SK-N-MC (cell line): Measurements from ENCODE around the gene OOEP.

Experiments
- DNase-seq: peaks from one replicate; pipeline ENCODE4 v3.0.0-alpha.2; 2011; ENCODE audit warnings: low read depth, low spot score
- H3K27ac ChIP-seq: fragments of 200-600 bp; sonication (generic); 2 replicates; pipeline ENCODE4 v1.5.1; 2016; ENCODE audit warnings: mixed run types
- H3K36me3 ChIP-seq: fragments of 200-600 bp; sonication (generic); 2 replicates; pipeline ENCODE4 v1.6.1; 2017; ENCODE audit warnings: antibody characterized with exemption, low read length, mixed read lengths; ENCODE audit not compliant: insufficient read depth
- H3K4me3 ChIP-seq: fragments of 200-600 bp; sonication (generic); 2 replicates; pipeline ENCODE4 v1.5.1; 2016
- H3K9ac ChIP-seq: fragments of 200-600 bp; sonication (generic); 2 replicates; pipeline ENCODE4 v1.8.0; 2017; ENCODE audit warnings: mixed run types, mixed read lengths; ENCODE audit not compliant: insufficient read length
- H3K9me3 ChIP-seq: fragments of 200-600 bp; sonication (generic); 2 replicates; pipeline ENCODE4 v1.6.1; 2017; ENCODE audit warnings: low read depth, mild to moderate bottlenecking, antibody characterized with exemption, low read length, moderate library complexity, mixed read lengths
- EZH2 ChIP-seq: fragments of 200-600 bp; sonication (generic); IDR thresholded peaks from one replicate; pipeline ENCODE4 v1.6.1; 2017; ENCODE audit warnings: antibody characterized with exemption
- FOXP2 ChIP-seq: optimal IDR thresholded peaks from 2 replicates; pipeline ENCODE3; 2011; ENCODE audit warnings: mild to moderate bottlenecking, moderate library complexity; ENCODE audit not compliant: insufficient read depth; ENCODE audit errors: extremely low read length, control extremely low read depth
- POLR2AphosphoS5 ChIP-seq: IDR thresholded peaks from 2 replicates; pipeline ENCODE4 v1.6.1; 2012; ENCODE audit warnings: mild to moderate bottlenecking, low read depth, low read length, borderline replicate concordance

The OOEP gene

DNA sequence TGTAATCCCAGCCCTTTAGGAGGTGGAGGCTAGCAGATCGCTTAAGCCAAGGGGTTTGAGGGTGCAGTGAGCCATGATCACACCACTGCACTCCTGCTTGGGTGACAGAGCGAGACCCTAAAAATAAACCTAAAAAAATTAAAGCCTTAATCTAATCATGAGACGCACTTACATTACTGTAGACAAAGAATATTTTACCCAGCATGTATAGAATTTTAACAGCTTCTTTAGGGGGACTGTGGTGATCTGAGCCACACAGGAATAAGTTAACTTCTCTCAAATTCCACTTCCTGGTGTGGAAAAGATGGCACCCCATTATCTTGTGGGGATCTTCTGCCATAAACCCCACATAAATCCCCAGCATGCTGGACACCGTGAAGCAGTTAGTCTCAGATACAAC lies 2.3 kb upstream of the OOEP start:
- TF ChIP-seq FOXP2 = no peak
- TF ChIP-seq POLR2AphosphoS5 = no peak
- TF ChIP-seq EZH2 = no peak

DNA sequence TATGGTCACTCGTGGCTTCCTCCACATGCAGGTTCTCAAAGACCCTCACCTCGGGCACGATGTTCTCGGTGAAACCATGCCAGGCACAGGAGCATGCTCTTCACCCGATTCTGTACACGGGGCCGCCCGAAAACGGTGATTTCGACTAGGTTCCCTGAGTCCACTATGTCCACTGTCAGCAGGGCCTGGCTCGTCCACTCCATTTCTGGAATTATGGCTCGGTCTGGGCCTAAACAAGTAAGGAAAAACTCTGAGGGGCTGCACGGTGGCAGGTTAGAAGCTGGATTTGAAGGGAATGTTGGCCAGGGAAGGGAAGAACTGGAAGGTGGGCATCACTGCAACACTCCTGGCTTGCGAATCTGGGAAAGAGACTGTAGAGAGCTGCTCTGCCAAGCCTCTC lies 540 bp downstream of the OOEP start:
- Histone ChIP-seq H3K36me3 (no peaks in the 10 kb centered on the region), H3K9ac (no peak overlapping the region), H3K9me3 (no peaks in the 10 kb centered on the region), H3K27ac (no peak overlapping the region), H3K4me3 (no peak overlapping the region)
- no peak for DNase-seq
- TF ChIP-seq FOXP2 = no peak
- no peak for TF ChIP-seq POLR2AphosphoS5
- TF ChIP-seq EZH2 = no peak

More for the DNA sequence above, 2.3 kb upstream of the OOEP start:
- H3K36me3 ChIP-seq = no peaks in the 10 kb centered on the region
- no peaks in the 10 kb centered on the region for H3K9me3 ChIP-seq
- H3K4me3 ChIP-seq = no peak overlapping the region
- H3K27ac ChIP-seq = no peak overlapping the region
- no peak for DNase-seq
- no peak overlapping the region for H3K9ac ChIP-seq

DNA sequence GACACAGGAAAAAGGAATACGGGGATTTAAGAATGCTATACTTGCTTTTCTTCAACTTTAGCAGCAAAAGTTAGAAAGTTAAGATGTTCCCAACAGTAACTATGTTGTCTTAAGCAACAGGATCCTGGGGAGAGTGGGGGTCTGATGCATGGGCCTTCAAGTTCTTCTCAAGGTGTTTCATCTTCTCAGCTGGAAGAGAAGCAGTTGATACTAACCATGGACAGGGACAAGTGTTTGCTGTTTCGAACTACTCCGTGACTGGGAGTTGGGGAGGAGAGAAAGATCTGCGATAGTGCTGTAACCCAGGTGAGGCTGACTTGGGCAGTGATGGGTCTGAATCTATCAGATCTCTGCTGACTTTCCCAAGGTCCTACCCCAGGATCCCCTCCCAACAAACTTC lies 1.0 kb downstream of the OOEP start:
- Histone ChIP-seq H3K4me3 (no peak overlapping the region), H3K9ac (no peak overlapping the region)
- no peak for TF ChIP-seq FOXP2
- TF ChIP-seq EZH2 = no peak
- no peak for TF ChIP-seq POLR2AphosphoS5

DNA sequence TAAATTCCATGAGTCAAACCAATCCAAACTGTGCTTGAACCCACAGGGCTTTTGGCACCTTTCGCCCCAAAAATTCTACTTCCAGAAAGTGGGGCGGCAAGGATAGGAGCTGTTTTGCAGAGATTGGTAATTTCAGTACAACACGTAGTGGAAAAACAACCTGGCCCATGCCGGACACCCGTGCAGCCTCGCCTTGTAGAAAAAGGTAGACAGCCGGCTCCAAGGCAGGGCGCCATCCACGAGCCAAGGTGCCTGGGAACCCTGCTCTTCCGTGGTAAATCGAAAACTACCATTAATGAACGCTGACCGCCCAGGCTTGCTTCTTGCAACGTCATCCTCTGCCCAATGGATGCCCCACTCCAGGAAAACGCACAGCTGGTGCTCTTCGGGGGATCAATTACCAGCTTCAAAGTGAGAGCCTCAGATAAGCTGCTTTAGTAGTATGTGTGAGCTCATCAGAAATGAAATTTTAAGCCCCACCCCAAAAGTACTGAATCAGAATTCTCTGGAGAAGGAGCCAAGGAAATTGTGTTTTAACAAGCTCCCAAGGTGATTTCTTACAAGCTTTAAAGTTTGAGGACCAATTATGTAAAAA lies 1.8 kb downstream of the OOEP start:
- no peak overlapping the region for H3K9ac ChIP-seq
- no peaks in the 10 kb centered on the region for H3K36me3 ChIP-seq
- no peak for DNase-seq
- TF ChIP-seq EZH2 = no peak
- TF ChIP-seq FOXP2 = no peak
- TF ChIP-seq POLR2AphosphoS5 = no peak
- H3K27ac ChIP-seq = no peak overlapping the region
- no peak overlapping the region for H3K4me3 ChIP-seq
- no peaks in the 10 kb centered on the region for H3K9me3 ChIP-seq

More for the DNA sequence above, 1.0 kb downstream of the OOEP start:
- no peak for DNase-seq
- no peak overlapping the region for H3K27ac ChIP-seq
- H3K36me3 ChIP-seq = no peaks in the 10 kb centered on the region
- no peaks in the 10 kb centered on the region for H3K9me3 ChIP-seq

DNA sequence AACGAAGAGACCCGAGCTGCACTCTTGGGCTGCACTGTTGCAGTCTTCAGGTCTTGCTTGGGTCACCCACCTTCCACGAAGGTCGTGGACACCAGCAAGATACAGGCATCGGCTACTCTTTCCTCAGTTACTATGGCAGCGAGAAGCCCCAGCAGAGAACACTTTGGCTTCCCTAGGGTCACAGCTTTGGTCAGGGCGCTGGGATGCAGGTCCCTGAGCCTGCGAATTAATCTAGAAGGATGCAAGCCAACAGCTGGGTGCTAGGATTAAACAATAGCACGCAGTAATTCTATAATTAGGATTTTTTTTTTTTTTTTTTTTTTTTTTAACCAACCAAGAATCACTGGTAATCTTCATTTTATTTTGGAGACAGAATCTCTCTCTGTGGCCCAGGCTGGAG lies 5.1 kb downstream of the OOEP start:
- H3K9me3 ChIP-seq = no peaks in the 10 kb centered on the region
- H3K9ac ChIP-seq = no peak overlapping the region
- no peak overlapping the region for H3K4me3 ChIP-seq
- no peak overlapping the region for H3K27ac ChIP-seq
- TF ChIP-seq FOXP2 (no peak), POLR2AphosphoS5 (no peak), EZH2 (no peak)
- no peak for DNase-seq
- H3K36me3 ChIP-seq = no peaks in the 10 kb centered on the region

DNA sequence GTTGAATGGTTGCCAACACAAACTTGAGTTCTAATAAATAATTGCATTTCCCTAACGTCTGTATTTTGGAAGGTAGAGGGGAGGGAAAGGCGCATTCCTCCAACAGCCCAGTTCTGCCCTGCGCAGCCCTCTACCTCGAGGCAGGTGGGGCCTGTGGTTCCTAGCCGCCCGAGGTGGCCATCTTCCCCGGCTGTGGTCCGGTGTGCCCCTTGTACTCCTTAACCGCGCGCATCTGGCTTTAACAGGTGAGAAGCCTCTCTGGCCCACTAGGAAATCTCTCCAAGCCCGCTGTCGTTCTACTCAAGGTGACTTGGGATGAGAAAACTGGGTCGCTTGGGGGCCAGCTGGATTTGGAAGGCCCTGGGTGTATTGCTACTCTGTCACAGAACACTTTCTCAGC lies 5.6 kb downstream of the OOEP start:
- Histone ChIP-seq H3K36me3 (no peaks in the 10 kb centered on the region), H3K9ac (no peak overlapping the region), H3K4me3 (no peak overlapping the region), H3K9me3 (no peaks in the 10 kb centered on the region), H3K27ac (no peak overlapping the region)
- DNase-seq = no peak
- TF ChIP-seq POLR2AphosphoS5 (no peak), EZH2 (no peak), FOXP2 (no peak)

DNA sequence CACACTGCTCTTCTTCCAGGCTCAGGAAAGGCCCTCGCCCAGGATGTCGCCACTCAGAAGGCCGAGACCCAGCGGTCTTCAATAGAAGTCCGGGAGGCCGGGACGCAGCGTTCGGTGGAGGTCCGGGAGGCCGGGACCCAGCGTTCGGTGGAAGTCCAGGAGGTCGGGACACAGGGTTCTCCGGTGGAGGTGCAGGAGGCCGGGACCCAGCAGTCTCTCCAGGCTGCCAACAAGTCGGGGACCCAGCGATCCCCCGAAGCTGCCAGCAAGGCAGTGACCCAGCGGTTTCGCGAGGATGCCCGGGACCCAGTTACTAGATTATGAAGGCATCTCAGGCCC lies 6.2 kb downstream of the OOEP start:
- TF ChIP-seq FOXP2 = no peak
- no peak for TF ChIP-seq EZH2
- no peak for TF ChIP-seq POLR2AphosphoS5
- no peak overlapping the region for H3K4me3 ChIP-seq

DNA sequence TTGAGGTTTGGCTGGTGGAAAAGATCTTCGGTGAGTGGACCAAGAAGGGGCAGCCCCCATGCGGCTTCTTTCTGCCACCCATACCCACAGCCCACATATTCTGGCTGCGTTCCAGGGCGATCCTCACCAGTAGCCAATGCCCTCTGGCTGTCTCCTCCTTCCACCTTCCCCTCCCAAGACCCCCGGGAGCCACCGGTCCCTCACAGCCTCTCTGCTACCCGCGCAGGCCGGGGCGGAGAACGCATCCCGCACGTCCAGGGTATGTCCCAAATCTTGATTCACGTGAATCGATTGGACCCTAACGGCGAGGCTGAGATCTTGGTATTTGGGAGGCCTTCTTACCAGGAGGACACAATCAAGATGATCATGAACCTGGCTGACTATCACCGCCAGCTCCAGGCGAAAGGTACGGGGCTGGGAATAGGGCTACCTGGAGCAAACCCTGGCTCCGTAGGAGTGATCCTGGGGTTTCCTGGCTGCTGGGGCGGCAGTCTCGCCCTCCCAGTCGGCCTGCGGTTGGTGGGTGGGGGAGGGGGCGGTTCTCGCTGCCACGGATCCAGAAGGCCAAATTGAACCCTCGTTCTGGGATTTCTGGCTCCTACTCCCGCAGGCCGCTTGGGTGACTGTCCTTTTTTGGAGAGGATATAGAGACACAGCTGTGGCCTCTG lies 6.7 kb downstream of the OOEP start:
- H3K9me3 ChIP-seq = no peaks in the 10 kb centered on the region
- H3K4me3 ChIP-seq = no peak overlapping the region
- no peak overlapping the region for H3K9ac ChIP-seq
- no peak overlapping the region for H3K27ac ChIP-seq
- TF ChIP-seq EZH2 = no peak
- no peak for TF ChIP-seq FOXP2
- no peak for TF ChIP-seq POLR2AphosphoS5
- H3K36me3 ChIP-seq = no peaks in the 10 kb centered on the region
- no peak for DNase-seq

More for the DNA sequence above, 6.2 kb downstream of the OOEP start:
- Histone ChIP-seq H3K36me3 (no peaks in the 10 kb centered on the region), H3K9me3 (no peaks in the 10 kb centered on the region), H3K27ac (no peak overlapping the region), H3K9ac (no peak overlapping the region)
- DNase-seq = no peak
